Peyer's patch (tissue), 4 donors: ENCODE measurements around the gene WBP11. TPM values are rescaled to one million over a fixed set of nuclear protein-coding genes. Genes with fewer than 3 reads are reported as not detected.
"Not testable (repeated sequence)": the region's sequence is repeated elsewhere in the genome, so short reads cannot be mapped to it uniquely, and the experiment has no call there.

Source experiments
- DNase-seq, 3 donors: peaks; one replicate each; pipeline ENCODE4 v3.0.0-alpha.2; 2017 to 2019
- H3K27ac ChIP-seq, 4 donors: fragments of 200-600 bp; sonication (generic); one replicate each; pipeline ENCODE4 v1.5.1; 2016 to 2019
- H3K27me3 ChIP-seq, 2 donors: fragments of 200-600 bp; sonication (generic); one replicate each; pipeline ENCODE4 v1.5.1; 2019
- H3K36me3 ChIP-seq, 3 donors: fragments of 200-600 bp; sonication (generic); one replicate each; pipeline ENCODE4 v1.5.1; 2016 to 2019
- H3K4me1 ChIP-seq, 4 donors: fragments of 200-600 bp; sonication (generic); one replicate each; pipeline ENCODE4 v1.5.1; 2016 to 2019
- H3K4me3 ChIP-seq, 4 donors: fragments of 200-600 bp; sonication (generic); 1 replicate in 3 of 4; 2 replicates in 1 of 4; pipeline ENCODE4 v1.5.1; 2016 to 2019; ENCODE audit warnings: mild to moderate bottlenecking in 1 of 4
- H3K9me3 ChIP-seq, 4 donors: fragments of 200-600 bp; sonication (generic); one replicate each; pipeline ENCODE4 v1.5.1; 2016 to 2019; ENCODE audit warnings: mild to moderate bottlenecking in 1 of 4
- CTCF ChIP-seq, 6 experiments: fragments of 450-650 bp in 4 of 6; fragments of 200-600 bp in 2 of 6; sonication (generic) in 1 of 6; IDR thresholded peaks; one replicate each; pipeline ENCODE4 v1.5.1; 2017 to 2019; ENCODE audit warnings: antibody characterized with exemption in 6 of 6, mild to moderate bottlenecking in 3 of 6, moderate library complexity in 1 of 6
- POLR2A ChIP-seq, 2 donors: fragments of 450-650 bp; IDR thresholded peaks; one replicate each; pipeline ENCODE4 v1.5.1; 2017; ENCODE audit warnings: antibody characterized with exemption in 2 of 2, mild to moderate bottlenecking in 2 of 2, moderate library complexity in 2 of 2
- total RNA-seq, 4 donors: library from RNA; depleted of rRNA; stranded (reverse); fragments of >200 nt; gene quantifications; one replicate each; pipeline ENCODE4 v1.1.0, GENCODE V29; 2016

Gene WBP11
- total RNA-seq, 4 donors from 2014 or later, result 12.3 to 42.9 (median 12.8) TPM

- Histone ChIP-seq H3K27me3 (no peaks in the 10 kb centered on the region), H3K27ac (no peak overlapping the region), H3K4me1 (peaks cover 0 to 10% (median 0%) of the 10 kb centered on the region in 4 donors), H3K4me3 (no peak overlapping the region), H3K36me3 (peaks cover 0 to 5% (median 0%) of the 10 kb centered on the region in 3 donors), H3K9me3 (no peaks in the 10 kb centered on the region)
- TF ChIP-seq POLR2A (IDR thresholded peaks at IDR 0.05), result no peak
- TF ChIP-seq CTCF (IDR thresholded peaks at IDR 0.05), result no peak
- DNase-seq, result no peak
These were observed 36.5 kb downstream of the WBP11 start for GRCh38 chr12:14766649-14767215.

- not testable (repeated sequence) for H3K27ac ChIP-seq, H3K4me3 ChIP-seq, H3K36me3 ChIP-seq, H3K27me3 ChIP-seq, H3K9me3 ChIP-seq, DNase-seq
- peaks cover 0 to 12% (median 0%) of the 10 kb centered on the region in 4 donors for H3K4me1 ChIP-seq
These were observed 37.3 kb downstream of the WBP11 start for GRCh38 chr12:14766020-14766419.

- Histone ChIP-seq H3K27me3 (no peaks in the 10 kb centered on the region), H3K4me3 (no peak overlapping the region), H3K27ac (no peak overlapping the region), H3K4me1 (peaks cover 0 to 18% (median 0%) of the 10 kb centered on the region in 4 donors), H3K36me3 (peaks cover 0 to 5% (median 0%) of the 10 kb centered on the region in 3 donors), H3K9me3 (no peaks in the 10 kb centered on the region)
- TF ChIP-seq POLR2A (IDR thresholded peaks at IDR 0.05) (no peak), CTCF (IDR thresholded peaks at IDR 0.05) (no peak)
- DNase-seq, result no peak
These were observed 37.9 kb downstream of the WBP11 start for GRCh38 chr12:14765398-14765797.

GRCh38 chr12:14759711-14760280, 43.5 kb downstream of the WBP11 start:
- not testable (repeated sequence) for H3K27me3 ChIP-seq, H3K9me3 ChIP-seq, H3K4me1 ChIP-seq, H3K36me3 ChIP-seq, H3K27ac ChIP-seq, DNase-seq, H3K4me3 ChIP-seq

- Histone ChIP-seq H3K4me3 (no peak overlapping the region), H3K4me1 (peaks cover 0 to 9% (median 0%) of the 10 kb centered on the region in 4 donors), H3K27ac (peak overlapping the region in 2 of 4 donors; percentile 37 to 44), H3K9me3 (no peaks in the 10 kb centered on the region), H3K27me3 (no peaks in the 10 kb centered on the region), H3K36me3 (no peaks in the 10 kb centered on the region)
- TF ChIP-seq CTCF (IDR thresholded peaks at IDR 0.05) (peak in 4 of 6 experiments; percentile 22 to 65 (median 62)), POLR2A (IDR thresholded peaks at IDR 0.05) (no peak)
- DNase-seq, result peak in 2 of 3 donors; percentile 64 to 72
These were observed 46.7 kb downstream of the WBP11 start for GRCh38 chr12:14756334-14757143.

GRCh38 chr12:14751986-14752385, 51.3 kb downstream of the WBP11 start:
- Histone ChIP-seq H3K36me3 (no peaks in the 10 kb centered on the region), H3K4me3 (no peak overlapping the region), H3K4me1 (no peaks in the 10 kb centered on the region), H3K27ac (no peak overlapping the region), H3K9me3 (no peaks in the 10 kb centered on the region), H3K27me3 (no peaks in the 10 kb centered on the region)
- no peak for DNase-seq
- TF ChIP-seq POLR2A (IDR thresholded peaks at IDR 0.05) (no peak), CTCF (IDR thresholded peaks at IDR 0.05) (no peak)
